ENCODE data around the gene TEX19. TPM values are rescaled to one million over a fixed set of nuclear protein-coding genes. Genes with fewer than 3 reads are reported as not detected.

Gene TEX19
- total and polyA plus RNA-seq, 2 of the 8 experiments (the other 6 are each of a cell fraction or from before 2014, with no cell fraction given) = 0.54 to 0.80 TPM

DNA sequence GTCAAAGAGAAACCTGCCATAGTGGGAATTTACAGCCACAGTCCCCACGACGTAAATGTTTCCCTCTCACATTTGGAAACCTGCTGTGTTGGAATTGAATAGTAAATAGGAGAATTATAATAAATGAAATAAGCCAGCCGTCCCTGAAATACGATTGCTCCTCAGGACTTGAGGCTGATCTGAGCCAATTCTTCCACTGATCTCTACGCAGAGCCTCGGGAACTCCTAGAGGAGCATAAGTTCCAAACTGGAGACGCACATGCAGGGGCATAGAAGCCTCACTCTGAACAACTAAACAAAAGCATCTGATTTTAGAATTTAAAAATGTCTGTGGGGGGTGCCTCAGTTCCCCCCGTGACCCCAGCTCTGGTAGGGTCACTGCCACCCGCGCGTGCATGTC is 10.2 kb upstream of the TEX19 start (continued):
- TF ChIP-seq, protein P1, sequence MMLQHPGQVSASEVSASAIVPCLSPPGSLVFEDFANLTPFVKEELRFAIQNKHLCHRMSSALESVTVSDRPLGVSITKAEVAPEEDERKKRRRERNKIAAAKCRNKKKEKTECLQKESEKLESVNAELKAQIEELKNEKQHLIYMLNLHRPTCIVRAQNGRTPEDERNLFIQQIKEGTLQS (IDR thresholded peaks at IDR 0.05; ENCODE audit: insufficient read depth, low read depth, low read length) = no peak
- TF ChIP-seq NRF1 (IDR thresholded peaks at IDR 0.05; ENCODE audit: low read depth, low read length) = no peak
- no peak for TF ChIP-seq SIN3A (conservative IDR thresholded peaks at IDR 0.05 in 1 of 2, IDR thresholded peaks at IDR 0.05 in 1 of 2; ENCODE audit: low read depth in 1 of 2, low read length in 2 of 2)
- no peak for TF ChIP-seq CBX5 (IDR thresholded peaks at IDR 0.05; ENCODE audit: low read depth, low read length)
- TF ChIP-seq HDAC6 (IDR thresholded peaks at IDR 0.05; ENCODE audit: low read depth, low read length) = no peak
- no peak for TF ChIP-seq TAF1 (IDR thresholded peaks at IDR 0.05; ENCODE audit: low read depth, low read length)
